Measurements from ENCODE around the gene FCN2.

FCN2 gene

GRCh38 chr9:134895908-134896833 is 15.6 kb downstream of the FCN2 start:
- TF ChIP-seq CTCF (conservative IDR thresholded peaks at IDR 0.05; ENCODE audit: control insufficient read depth, insufficient read depth, low read depth, low read length): no peak
- H3K4me3 ChIP-seq (ENCODE audit: control insufficient read depth, low read depth, low read length): no peak overlapping the region

GRCh38 chr9:134896834-134897583 is 16.4 kb downstream of the FCN2 start:
- no peak for TF ChIP-seq CTCF (conservative IDR thresholded peaks at IDR 0.05; ENCODE audit: control insufficient read depth, insufficient read depth, low read depth, low read length)

More at GRCh38 chr9:134895908-134896833, 15.6 kb downstream of the FCN2 start:
- DNase-seq (ENCODE audit: low read depth): peak; percentile 91

GRCh38 chr9:134897584-134898170 is 17.1 kb downstream of the FCN2 start:
- DNase-seq (ENCODE audit: low read depth): no peak
- no peak for TF ChIP-seq CTCF (conservative IDR thresholded peaks at IDR 0.05; ENCODE audit: control insufficient read depth, insufficient read depth, low read depth, low read length)
- no peak overlapping the region for H3K4me3 ChIP-seq (ENCODE audit: control insufficient read depth, low read depth, low read length)

More at GRCh38 chr9:134896834-134897583, 16.4 kb downstream of the FCN2 start:
- no peak overlapping the region for H3K4me3 ChIP-seq (ENCODE audit: control insufficient read depth, low read depth, low read length)
- no peak for DNase-seq (ENCODE audit: low read depth)

- no peak for TF ChIP-seq CTCF (conservative IDR thresholded peaks at IDR 0.05; ENCODE audit: control insufficient read depth, insufficient read depth, low read depth, low read length)
- no peak for DNase-seq (ENCODE audit: low read depth)
- no peak overlapping the region for H3K4me3 ChIP-seq (ENCODE audit: control insufficient read depth, low read depth, low read length)
These were observed 17.7 kb downstream of the FCN2 start for GRCh38 chr9:134898319-134898718.

GRCh38 chr9:134899168-134899567 is 18.6 kb downstream of the FCN2 start:
- DNase-seq (ENCODE audit: low read depth): no peak
- no peak overlapping the region for H3K4me3 ChIP-seq (ENCODE audit: control insufficient read depth, low read depth, low read length)
- TF ChIP-seq CTCF (conservative IDR thresholded peaks at IDR 0.05; ENCODE audit: control insufficient read depth, insufficient read depth, low read depth, low read length): no peak

- no peak overlapping the region for H3K4me3 ChIP-seq (ENCODE audit: control insufficient read depth, low read depth, low read length)
- no peak for DNase-seq (ENCODE audit: low read depth)
- no peak for TF ChIP-seq CTCF (conservative IDR thresholded peaks at IDR 0.05; ENCODE audit: control insufficient read depth, insufficient read depth, low read depth, low read length)
These were observed 19.2 kb downstream of the FCN2 start for GRCh38 chr9:134899818-134900217.

Measured in fibroblast of mammary gland (primary cell).